H9 (cell line): ENCODE measurements around the gene TMPRSS2. TPM values are rescaled to one million over a fixed set of nuclear protein-coding genes. Genes with fewer than 3 reads are reported as not detected.

ENCODE experiments used
- DNase-seq: peaks from one replicate; pipeline ENCODE4 v3.0.0-alpha.2; 2017
- H2AFZ ChIP-seq: one replicate; pipeline ENCODE4 v1.6.1; 2013; ENCODE audit warnings: mild to moderate bottlenecking, low read length, control low read depth, moderate library complexity
- H2AK5ac ChIP-seq: 2 replicates; pipeline ENCODE4 v1.6.1; 2013; ENCODE audit warnings: low read length, control low read depth, mixed read lengths; ENCODE audit not compliant: insufficient read length
- H2BK120ac ChIP-seq: one replicate; pipeline ENCODE4 v1.6.1; 2013; ENCODE audit warnings: low read depth, mild to moderate bottlenecking, low read length, control low read depth, inconsistent platforms; ENCODE audit not compliant: poor library complexity, severe bottlenecking
- H2BK12ac ChIP-seq: 2 replicates; pipeline ENCODE4 v1.6.1; 2013; ENCODE audit warnings: low read length, control low read depth, mixed read lengths, low read depth; ENCODE audit not compliant: insufficient read length
- H2BK15ac ChIP-seq: 2 replicates; pipeline ENCODE4 v1.6.1; 2013; ENCODE audit warnings: low read depth, low read length, control low read depth
- H2BK20ac ChIP-seq: one replicate; pipeline ENCODE4 v1.6.1; 2013; ENCODE audit warnings: low read depth, mild to moderate bottlenecking, low read length, control low read depth, inconsistent platforms; ENCODE audit not compliant: poor library complexity, severe bottlenecking
- H2BK5ac ChIP-seq: 2 replicates; pipeline ENCODE4 v1.6.1; 2013; ENCODE audit warnings: low read length, control low read depth, mixed read lengths; ENCODE audit not compliant: insufficient read length
- H3K14ac ChIP-seq: 2 replicates; pipeline ENCODE4 v1.6.1; 2013; ENCODE audit warnings: low read length, control low read depth; ENCODE audit not compliant: insufficient read depth
- H3K18ac ChIP-seq: 2 replicates; pipeline ENCODE4 v1.6.1; 2013; ENCODE audit warnings: low read depth, mild to moderate bottlenecking, mixed read lengths, low read length, control low read depth; ENCODE audit not compliant: insufficient read length
- H3K23ac ChIP-seq: 2 replicates; pipeline ENCODE4 v1.6.1; 2013; ENCODE audit warnings: low read length, control low read depth, mixed read lengths, low read depth; ENCODE audit not compliant: insufficient read length
- H3K23me2 ChIP-seq: 2 replicates; pipeline ENCODE4 v1.6.1; 2013; ENCODE audit warnings: low read depth, mild to moderate bottlenecking, mixed read lengths, low read length, control low read depth; ENCODE audit not compliant: insufficient read length, poor library complexity, severe bottlenecking
- H3K27ac ChIP-seq: 2 replicates; pipeline ENCODE4 v1.5.1; 2013; ENCODE audit warnings: low read length, control low read depth, mixed read lengths, low read depth; ENCODE audit not compliant: insufficient read length
- H3K27me3 ChIP-seq: 2 replicates; pipeline ENCODE4 v1.6.1; 2013; ENCODE audit warnings: low read length, control low read depth, inconsistent platforms; ENCODE audit not compliant: insufficient read depth
- H3K4ac ChIP-seq: 2 replicates; pipeline ENCODE4 v1.6.1; 2013; ENCODE audit warnings: low read depth, mild to moderate bottlenecking, control low read depth, inconsistent platforms, low read length, moderate library complexity
- H3K4me1 ChIP-seq: 2 replicates; pipeline ENCODE4 v1.6.1; 2013; ENCODE audit warnings: low read length, control low read depth, inconsistent platforms; ENCODE audit not compliant: insufficient read depth
- H3K4me2 ChIP-seq: 2 replicates; pipeline ENCODE4 v1.6.1; 2013; ENCODE audit warnings: low read length, control low read depth, mixed read lengths; ENCODE audit not compliant: insufficient read length, insufficient read depth
- H3K56ac ChIP-seq: 2 replicates; pipeline ENCODE4 v1.6.1; 2013; ENCODE audit warnings: low read depth, mild to moderate bottlenecking, mixed read lengths, low read length, control low read depth; ENCODE audit not compliant: insufficient read length
- H3K79me1 ChIP-seq: 2 replicates; pipeline ENCODE4 v1.6.1; 2013; ENCODE audit warnings: low read depth, mild to moderate bottlenecking, moderate library complexity, low read length, control low read depth, inconsistent platforms; ENCODE audit not compliant: insufficient read depth, poor library complexity, severe bottlenecking
- H3K79me2 ChIP-seq: 2 replicates; pipeline ENCODE4 v1.6.1; 2013; ENCODE audit warnings: low read length, control low read depth, inconsistent platforms; ENCODE audit not compliant: insufficient read depth
- H3K9ac ChIP-seq: 2 replicates; pipeline ENCODE4 v1.6.1; 2013; ENCODE audit warnings: low read length, control low read depth, mixed read lengths; ENCODE audit not compliant: insufficient read length; ENCODE audit errors: extremely low read depth
- H3K9me3 ChIP-seq: one replicate; pipeline ENCODE4 v1.6.1; 2013; ENCODE audit warnings: low read depth, low read length, inconsistent platforms; ENCODE audit not compliant: control insufficient read depth
- H3T11ph ChIP-seq: one replicate; pipeline ENCODE4 v1.6.1; 2013; ENCODE audit warnings: mild to moderate bottlenecking, low read length, control low read depth, inconsistent platforms
- H4K20me1 ChIP-seq: one replicate; pipeline ENCODE4 v1.6.1; 2013; ENCODE audit not compliant: control insufficient read depth, insufficient read length, insufficient read depth
- H4K5ac ChIP-seq: 2 replicates; pipeline ENCODE4 v1.6.1; 2013; ENCODE audit warnings: low read depth, mild to moderate bottlenecking, mixed read lengths, low read length, control low read depth; ENCODE audit not compliant: insufficient read length
- H4K8ac ChIP-seq: replicated peaks from 2 replicates; pipeline ENCODE4 v1.6.1; 2013; ENCODE audit warnings: low read length, control low read depth, mixed read lengths, low read depth; ENCODE audit not compliant: insufficient read length
- H4K91ac ChIP-seq: 2 replicates; pipeline ENCODE4 v1.6.1; 2013; ENCODE audit warnings: low read depth, mild to moderate bottlenecking, moderate library complexity, mixed read lengths, low read length, control low read depth; ENCODE audit not compliant: insufficient read length
- H3K27ac Mint-ChIP-seq, 3 experiments: 2 replicates in 2 of 3; 3 replicates in 1 of 3; pipeline ENCODE4 v1.8.0; 2020 to 2021; ENCODE audit warnings: mixed read lengths in 3 of 3, mild to moderate bottlenecking in 1 of 3, moderate library complexity in 1 of 3
- H3K27me3 Mint-ChIP-seq: 2 replicates; pipeline ENCODE4 v1.8.0; 2021; ENCODE audit warnings: low read depth, mild to moderate bottlenecking, moderate library complexity, mixed read lengths
- H3K36me3 Mint-ChIP-seq, 3 experiments: 2 replicates in 2 of 3; 3 replicates in 1 of 3; pipeline ENCODE4 v1.8.0; 2020 to 2021; ENCODE audit warnings: low read depth in 3 of 3, mixed read lengths in 3 of 3; ENCODE audit not compliant: insufficient read depth in 1 of 3
- H3K4me1 Mint-ChIP-seq, 2 experiments: 2 replicates each; pipeline ENCODE4 v1.8.0; 2020; ENCODE audit warnings: mixed read lengths in 2 of 2
- H3K4me3 Mint-ChIP-seq, 2 experiments: 2 replicates in 1 of 2; 3 replicates in 1 of 2; pipeline ENCODE4 v1.8.0; 2020 to 2021; ENCODE audit warnings: mild to moderate bottlenecking in 2 of 2, mixed read lengths in 2 of 2, moderate library complexity in 1 of 2
- H3K9me3 Mint-ChIP-seq, 2 experiments: 2 replicates in 1 of 2; 3 replicates in 1 of 2; pipeline ENCODE4 v1.8.0; 2020; ENCODE audit warnings: mild to moderate bottlenecking in 2 of 2, mixed read lengths in 2 of 2, moderate library complexity in 1 of 2
- CTCF ChIP-seq: fragments of 200-600 bp; sonication (generic); conservative IDR thresholded peaks from 3 replicates; pipeline ENCODE4 v1.8.0; 2021; ENCODE audit warnings: antibody characterized with exemption, mild to moderate bottlenecking
- WGBS: extraction: QIAGEN DNeasy Blood & Tissue Kit; methylation state at CpG from one replicate; pipeline ENCODE4 v1.1.7; 2013; ENCODE audit warnings: missing lambda C conversion rate, low lambda C conversion rate, mixed read lengths; ENCODE audit not compliant: insufficient read length; ENCODE audit errors: extremely low coverage; 5-methylcytosine and 5-hydroxymethylcytosine counted together
- total RNA-seq: library from RNA; stranded (reverse); gene quantifications from 2 replicates; pipeline ENCODE4 v1.2.1, GENCODE V29; 2021

Gene TMPRSS2
- total RNA-seq, 1 experiment from 2014 or later: 12.1 TPM

GRCh38 chr21:41519806-41520559, 12.0 kb upstream of the TMPRSS2 start:
- Histone ChIP-seq H3K9ac (no peak overlapping the region), H3K14ac (no peak overlapping the region), H3K23ac (no peak overlapping the region), H3K4ac (no peak overlapping the region), H3T11ph (no peak overlapping the region), H4K5ac (no peak overlapping the region), H2BK20ac (no peak overlapping the region), H3K23me2 (no peaks in the 10 kb centered on the region), H3K18ac (no peak overlapping the region), H2BK15ac (no peak overlapping the region), H3K4me1 (no peaks in the 10 kb centered on the region), H3K4me2 (no peak overlapping the region), H3K79me1 (no peaks in the 10 kb centered on the region), H2AK5ac (no peak overlapping the region), H2BK120ac (no peak overlapping the region), H3K27ac (no peak overlapping the region), H4K20me1 (no peaks in the 10 kb centered on the region), H2AFZ (no peak overlapping the region), H3K27me3 (no peaks in the 10 kb centered on the region), H3K56ac (no peak overlapping the region), H3K9me3 (no peaks in the 10 kb centered on the region), H3K79me2 (no peaks in the 10 kb centered on the region), H2BK12ac (no peak overlapping the region), H4K8ac (no peak overlapping the region), H2BK5ac (no peak overlapping the region), H4K91ac (no peak overlapping the region)
- Mint-ChIP-seq H3K36me3 (peaks cover 0 to 8% (median 2%) of the 10 kb centered on the region in 3 experiments; a peak in 4 of 7 replicates), H3K9me3 (peaks cover 10 to 21% of the 10 kb centered on the region in 2 experiments), H3K27me3 (no peaks in the 10 kb centered on the region; the same call in 1 of the 2 replicates), H3K4me1 (no peaks in the 10 kb centered on the region), H3K27ac (no peak overlapping the region), H3K4me3 (no peak overlapping the region)
- no CpG with 5 or more reads among the region's 9 CpGs for WGBS
- TF ChIP-seq CTCF: no peak
- DNase-seq: no peak
